ENCODE results near the gene KLHL29.

The KLHL29 gene

DNA sequence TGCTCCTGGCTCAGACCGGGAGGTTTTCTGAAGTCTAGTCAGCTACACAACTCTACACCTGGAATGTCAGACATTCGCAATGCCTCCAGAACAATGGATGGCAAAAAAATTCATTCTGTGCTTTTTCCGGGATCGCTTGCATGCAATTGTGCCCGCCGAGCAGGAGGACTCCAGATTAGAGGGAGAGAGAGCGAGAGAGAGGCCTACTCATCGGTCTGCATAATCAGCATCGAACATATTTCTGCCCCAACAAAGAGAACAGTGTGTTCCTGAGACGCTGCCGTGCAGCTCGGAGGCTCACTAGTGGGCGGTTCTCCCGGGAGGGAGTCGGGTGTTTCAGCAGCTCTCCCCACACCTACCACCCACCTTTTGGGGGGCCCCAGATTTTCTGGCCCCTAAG is 117.1 kb downstream of the KLHL29 start:
- no peak overlapping the region for H3K4me3 ChIP-seq (ENCODE audit: low read depth, low read length)
- TF ChIP-seq, protein P1, sequence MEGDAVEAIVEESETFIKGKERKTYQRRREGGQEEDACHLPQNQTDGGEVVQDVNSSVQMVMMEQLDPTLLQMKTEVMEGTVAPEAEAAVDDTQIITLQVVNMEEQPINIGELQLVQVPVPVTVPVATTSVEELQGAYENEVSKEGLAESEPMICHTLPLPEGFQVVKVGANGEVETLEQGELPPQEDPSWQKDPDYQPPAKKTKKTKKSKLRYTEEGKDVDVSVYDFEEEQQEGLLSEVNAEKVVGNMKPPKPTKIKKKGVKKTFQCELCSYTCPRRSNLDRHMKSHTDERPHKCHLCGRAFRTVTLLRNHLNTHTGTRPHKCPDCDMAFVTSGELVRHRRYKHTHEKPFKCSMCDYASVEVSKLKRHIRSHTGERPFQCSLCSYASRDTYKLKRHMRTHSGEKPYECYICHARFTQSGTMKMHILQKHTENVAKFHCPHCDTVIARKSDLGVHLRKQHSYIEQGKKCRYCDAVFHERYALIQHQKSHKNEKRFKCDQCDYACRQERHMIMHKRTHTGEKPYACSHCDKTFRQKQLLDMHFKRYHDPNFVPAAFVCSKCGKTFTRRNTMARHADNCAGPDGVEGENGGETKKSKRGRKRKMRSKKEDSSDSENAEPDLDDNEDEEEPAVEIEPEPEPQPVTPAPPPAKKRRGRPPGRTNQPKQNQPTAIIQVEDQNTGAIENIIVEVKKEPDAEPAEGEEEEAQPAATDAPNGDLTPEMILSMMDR (IDR thresholded peaks at IDR 0.05; ENCODE audit: borderline replicate concordance, insufficient read depth, low read depth, low read length), result no peak

DNA sequence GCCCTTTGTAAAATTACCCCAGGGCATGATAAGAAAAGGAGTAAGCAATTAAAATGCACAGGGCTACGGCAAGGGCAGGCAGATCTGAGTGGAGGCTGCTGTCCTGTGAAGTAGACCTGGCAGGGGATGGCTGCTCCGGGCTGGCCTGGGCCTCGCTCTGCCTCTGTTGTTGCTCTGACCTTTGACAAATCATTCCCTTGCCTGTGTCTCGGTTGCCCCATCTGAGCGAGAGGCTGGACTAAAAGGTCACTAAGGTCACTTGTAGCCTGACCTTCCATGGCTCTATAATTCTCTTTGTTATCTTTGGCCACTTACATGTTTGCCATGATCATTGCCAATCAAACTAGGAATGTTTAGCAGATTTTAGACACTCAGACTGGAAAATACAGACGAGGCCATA is 118.1 kb downstream of the KLHL29 start:
- H3K4me3 ChIP-seq (ENCODE audit: low read depth, low read length), result no peak overlapping the region
- TF ChIP-seq, protein P1 (IDR thresholded peaks at IDR 0.05; ENCODE audit: borderline replicate concordance, insufficient read depth, low read depth, low read length), result no peak

DNA sequence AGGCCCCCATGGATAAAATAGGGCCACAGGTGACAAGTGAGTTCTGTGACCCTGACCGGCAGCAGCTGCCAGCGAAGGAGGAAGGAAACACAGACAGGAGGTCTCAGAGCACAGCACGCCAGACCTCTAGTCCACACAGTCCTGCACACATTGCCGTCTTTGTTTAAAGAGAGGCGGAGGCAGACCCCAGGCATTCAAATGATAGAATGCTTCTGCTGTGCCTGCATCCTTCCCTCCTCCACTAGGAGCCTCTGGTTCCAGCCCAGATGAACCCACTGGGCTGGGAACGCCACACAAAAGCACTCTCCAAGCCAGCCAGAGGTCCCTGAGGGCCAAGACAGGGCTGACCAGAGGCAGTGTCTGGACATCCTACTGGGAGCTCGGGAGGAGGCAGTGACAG is 118.7 kb downstream of the KLHL29 start:
- TF ChIP-seq, protein P1 (IDR thresholded peaks at IDR 0.05; ENCODE audit: borderline replicate concordance, insufficient read depth, low read depth, low read length), result no peak
- H3K4me3 ChIP-seq (ENCODE audit: low read depth, low read length), result no peak overlapping the region

DNA sequence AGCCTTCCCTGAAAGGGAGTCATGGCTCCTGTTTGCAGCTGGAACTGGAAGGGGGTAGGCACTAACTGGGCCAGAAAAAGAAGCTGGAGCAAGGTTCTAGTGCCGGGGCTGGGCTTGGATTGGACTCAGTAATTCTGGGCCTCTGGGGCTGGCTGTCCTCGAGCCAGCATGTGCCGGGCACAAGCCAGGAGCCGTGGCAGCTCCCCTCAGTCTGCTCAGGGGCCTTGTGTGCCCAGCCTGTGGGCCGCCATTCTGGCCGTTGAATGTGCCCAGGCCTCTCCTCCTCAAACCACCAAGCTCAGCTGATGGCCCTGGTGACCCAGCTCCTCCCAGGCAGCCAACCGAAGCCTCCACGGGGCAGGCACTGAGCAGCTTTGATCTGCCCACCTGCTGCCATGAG is 119.6 kb downstream of the KLHL29 start:
- H3K4me3 ChIP-seq (ENCODE audit: low read depth, low read length), result no peak overlapping the region
- TF ChIP-seq, protein P1 (IDR thresholded peaks at IDR 0.05; ENCODE audit: borderline replicate concordance, insufficient read depth, low read depth, low read length), result no peak

DNA sequence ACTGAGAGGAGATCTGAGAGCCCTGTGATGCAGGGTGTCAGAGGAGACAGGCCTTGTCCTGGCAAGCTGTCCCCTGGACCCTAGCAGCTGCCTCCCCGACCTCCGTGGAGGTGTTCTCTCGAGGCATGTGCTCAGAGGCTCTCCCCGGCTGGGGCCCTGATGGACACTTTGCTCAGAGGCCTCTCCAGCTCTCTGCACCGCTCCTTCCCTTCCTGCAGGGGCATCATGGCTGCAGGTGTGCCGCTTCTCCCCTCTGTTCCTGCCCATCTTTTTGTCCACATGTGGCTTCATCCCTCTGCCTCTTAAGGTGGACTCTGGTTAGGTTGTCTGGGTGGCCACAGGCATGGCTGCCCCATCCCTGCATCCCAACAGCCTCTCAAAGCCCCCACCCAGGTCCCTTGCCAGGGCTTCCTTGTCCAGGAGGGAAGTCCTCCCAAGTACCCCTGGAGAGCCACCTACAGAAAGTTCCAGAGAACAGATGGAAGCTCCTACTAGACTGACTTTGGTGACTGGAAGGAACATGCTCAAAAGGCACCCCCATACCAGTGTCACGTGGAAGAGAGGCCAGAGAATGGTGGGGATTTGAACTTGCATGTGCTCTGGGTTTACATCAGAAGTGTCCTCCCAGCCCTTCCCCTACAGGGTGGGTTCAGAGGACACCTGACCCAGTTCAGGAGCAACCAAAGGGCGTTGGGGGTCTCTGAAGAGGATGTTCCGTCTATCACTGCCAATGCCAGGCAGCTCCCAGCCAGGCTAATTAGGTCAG is 120.4 kb downstream of the KLHL29 start:
- TF ChIP-seq, protein P1 (IDR thresholded peaks at IDR 0.05; ENCODE audit: borderline replicate concordance, insufficient read depth, low read depth, low read length), result no peak
- H3K4me3 ChIP-seq (ENCODE audit: low read depth, low read length), result no peak overlapping the region

DNA sequence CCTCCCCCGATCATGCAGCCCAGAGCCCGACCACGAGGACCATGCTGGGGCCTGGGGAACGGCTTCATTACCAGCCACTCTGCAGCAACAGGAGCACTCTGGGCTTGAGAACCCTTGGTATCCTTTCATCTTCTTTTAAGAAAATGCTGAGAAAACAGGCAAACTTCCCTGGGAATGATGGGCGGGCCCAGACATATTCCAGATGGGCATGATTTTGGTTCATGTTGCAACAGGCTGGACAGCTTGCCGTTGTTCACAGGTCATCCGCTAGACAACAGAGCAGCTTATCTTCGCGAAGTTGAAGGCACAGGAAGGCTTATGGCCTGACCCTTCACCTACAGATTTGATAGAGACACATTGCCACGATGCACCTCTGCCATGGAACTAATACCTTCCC is 121.0 kb downstream of the KLHL29 start:
- no peak overlapping the region for H3K4me3 ChIP-seq (ENCODE audit: low read depth, low read length)
- TF ChIP-seq, protein P1 (IDR thresholded peaks at IDR 0.05; ENCODE audit: borderline replicate concordance, insufficient read depth, low read depth, low read length), result no peak

DNA sequence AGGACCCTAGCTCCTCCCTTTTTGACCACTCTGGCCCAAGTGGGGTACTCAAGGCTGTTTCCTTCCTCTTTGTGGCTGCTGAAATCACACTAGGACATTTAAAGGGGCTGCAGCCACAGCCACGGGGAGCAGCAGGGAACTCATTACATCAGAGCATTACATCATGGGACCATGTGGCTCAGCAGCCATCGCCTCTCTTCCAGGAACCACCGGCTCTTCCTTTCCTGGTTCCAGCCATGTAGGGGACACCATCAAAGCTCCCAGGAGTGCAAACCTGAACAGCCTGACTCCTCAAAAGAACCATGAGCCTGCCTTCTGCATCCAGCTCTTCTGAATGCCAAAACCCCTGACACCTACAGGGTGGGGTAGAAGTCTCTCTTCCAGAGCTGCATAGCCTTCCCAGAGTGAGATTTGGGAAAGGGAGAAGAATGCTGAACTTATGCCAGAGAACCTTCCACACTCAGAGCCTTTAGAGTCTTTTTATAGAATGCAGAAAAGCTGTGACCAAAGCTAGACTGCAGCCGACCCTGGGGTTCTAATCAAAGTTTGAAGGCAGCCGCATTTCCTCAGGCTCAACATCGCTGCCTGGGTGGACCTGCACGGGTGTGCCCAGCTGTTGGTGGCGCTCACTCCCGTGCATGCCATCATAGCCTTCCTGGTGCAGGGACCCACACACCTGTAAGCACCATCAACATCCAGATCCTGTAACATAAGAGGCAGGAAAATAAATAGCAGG is 121.7 kb downstream of the KLHL29 start:
- TF ChIP-seq, protein P1 (IDR thresholded peaks at IDR 0.05; ENCODE audit: borderline replicate concordance, insufficient read depth, low read depth, low read length), result no peak
- H3K4me3 ChIP-seq (ENCODE audit: low read depth, low read length), result no peak overlapping the region
